HG03457 (cell line): ENCODE results near the gene KLHL3.

Experiments
- ATAC-seq: cut with Tn5 transposase; IDR thresholded peaks from one replicate; pipeline ENCODE4 v1.9.1; 2021; ENCODE audit warnings: moderate number of reproducible peaks; ENCODE audit not compliant: unreplicated experiment

KLHL3 gene

DNA sequence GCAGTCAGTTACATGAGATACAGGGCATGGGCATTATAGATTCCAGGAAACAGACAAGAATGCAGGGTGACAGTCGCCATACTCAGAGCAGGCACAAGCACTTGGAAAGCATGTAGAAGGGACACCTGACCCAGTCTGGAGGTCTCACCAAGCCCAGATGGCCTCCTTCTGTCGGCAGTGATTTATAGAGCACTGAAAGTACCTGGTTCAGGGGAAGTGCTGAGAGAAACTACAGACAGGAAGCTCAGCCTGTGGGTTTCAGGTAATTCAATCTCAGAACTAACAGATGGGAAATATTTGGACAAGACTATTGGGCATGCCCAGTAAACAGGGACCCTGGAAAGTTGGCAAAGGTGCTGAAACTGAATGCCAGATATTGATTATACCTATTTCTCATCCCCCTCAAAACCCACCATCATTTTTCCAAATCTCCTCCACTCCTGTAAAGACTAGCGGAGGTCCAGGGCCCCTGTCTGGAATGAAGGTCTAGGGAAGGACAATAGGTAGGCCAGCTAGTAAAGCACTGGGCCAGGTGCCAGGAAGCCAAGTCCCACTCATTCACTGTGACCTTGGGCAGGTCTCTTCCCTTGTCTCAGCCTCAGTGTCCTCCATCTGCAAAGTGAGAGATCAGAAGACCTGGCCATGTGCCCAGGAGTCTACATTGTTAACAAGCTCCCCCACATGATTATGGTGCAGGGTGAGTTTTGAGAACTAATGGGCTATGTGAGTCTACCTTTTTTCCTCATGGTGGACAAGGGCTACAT, 26.9 kb downstream of the KLHL3 start:
- ATAC-seq, result no peak

GRCh38 chr5:137708062-137708461, 27.8 kb downstream of the KLHL3 start:
- ATAC-seq, result no peak

GRCh38 chr5:137706841-137707240, 29.0 kb downstream of the KLHL3 start:
- no peak for ATAC-seq

- ATAC-seq, result no peak
These were observed 30.8 kb downstream of the KLHL3 start for GRCh38 chr5:137705106-137705505.

- ATAC-seq, result no peak
These were observed 32.3 kb downstream of the KLHL3 start for GRCh38 chr5:137703565-137703964.

DNA sequence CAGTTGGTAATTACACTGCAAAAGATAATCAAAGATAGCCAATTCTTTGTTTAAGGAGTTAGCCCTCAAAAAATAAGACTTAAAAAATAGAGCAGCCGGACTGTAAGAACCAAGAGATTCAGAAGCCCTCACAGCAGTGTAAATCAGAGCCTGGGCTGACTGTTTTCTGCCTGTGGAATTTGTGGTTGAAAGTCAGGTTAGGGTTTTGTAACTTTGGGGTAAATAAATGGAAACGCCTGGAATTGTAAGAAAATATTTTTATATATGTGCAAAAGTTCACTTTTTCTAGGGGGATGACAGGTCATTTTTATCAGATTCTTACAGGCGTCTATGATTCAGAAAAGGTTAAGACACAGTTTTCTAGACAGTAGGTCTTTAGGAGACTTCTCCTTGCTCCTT, 35.6 kb downstream of the KLHL3 start:
- ATAC-seq, result no peak

DNA sequence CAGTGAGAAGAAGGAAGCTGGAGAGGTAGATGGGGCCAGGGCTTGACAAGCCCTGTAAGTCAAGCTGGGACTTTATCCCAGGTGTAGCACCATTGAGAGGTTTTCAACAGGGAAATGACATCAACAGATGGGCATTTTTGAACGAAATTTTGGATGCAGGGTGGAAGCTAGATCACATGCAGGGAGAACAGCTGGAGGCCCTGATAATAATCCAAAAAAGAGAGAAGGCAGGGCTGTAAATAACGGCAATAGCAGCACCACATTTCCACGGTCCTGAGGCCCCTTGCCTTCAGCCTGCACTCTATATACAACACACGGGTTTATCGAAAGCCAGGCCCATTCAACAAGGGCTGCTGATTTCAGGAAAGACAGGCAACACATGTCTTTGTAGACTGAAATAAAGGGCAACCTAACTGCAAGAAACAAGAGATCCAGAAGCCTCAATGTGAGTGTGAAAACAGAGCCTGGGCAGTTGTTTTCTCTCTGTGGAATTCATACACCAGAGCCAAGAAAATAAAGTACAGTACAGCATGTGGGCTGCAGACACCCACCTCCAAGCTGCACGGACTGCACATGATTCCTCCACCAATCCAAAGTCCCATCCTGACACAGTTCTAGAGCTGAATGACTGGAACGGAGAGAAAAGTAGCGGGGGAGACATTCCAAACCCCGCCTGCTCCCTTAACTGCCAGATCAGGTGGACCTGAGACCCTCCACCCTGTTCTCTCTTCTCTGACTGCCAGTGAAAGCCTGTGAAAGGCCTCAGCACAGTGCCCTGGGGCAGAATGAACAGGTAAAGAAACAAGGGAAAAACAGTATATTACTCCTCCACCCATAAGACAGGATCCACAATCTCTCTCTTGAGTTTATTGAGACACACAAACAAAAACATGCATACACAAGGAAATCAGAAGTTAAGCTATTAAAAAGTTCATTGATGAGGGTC, 36.3 kb downstream of the KLHL3 start:
- no peak for ATAC-seq

- ATAC-seq, result no peak
These were observed 39.4 kb downstream of the KLHL3 start for GRCh38 chr5:137696481-137696880.

DNA sequence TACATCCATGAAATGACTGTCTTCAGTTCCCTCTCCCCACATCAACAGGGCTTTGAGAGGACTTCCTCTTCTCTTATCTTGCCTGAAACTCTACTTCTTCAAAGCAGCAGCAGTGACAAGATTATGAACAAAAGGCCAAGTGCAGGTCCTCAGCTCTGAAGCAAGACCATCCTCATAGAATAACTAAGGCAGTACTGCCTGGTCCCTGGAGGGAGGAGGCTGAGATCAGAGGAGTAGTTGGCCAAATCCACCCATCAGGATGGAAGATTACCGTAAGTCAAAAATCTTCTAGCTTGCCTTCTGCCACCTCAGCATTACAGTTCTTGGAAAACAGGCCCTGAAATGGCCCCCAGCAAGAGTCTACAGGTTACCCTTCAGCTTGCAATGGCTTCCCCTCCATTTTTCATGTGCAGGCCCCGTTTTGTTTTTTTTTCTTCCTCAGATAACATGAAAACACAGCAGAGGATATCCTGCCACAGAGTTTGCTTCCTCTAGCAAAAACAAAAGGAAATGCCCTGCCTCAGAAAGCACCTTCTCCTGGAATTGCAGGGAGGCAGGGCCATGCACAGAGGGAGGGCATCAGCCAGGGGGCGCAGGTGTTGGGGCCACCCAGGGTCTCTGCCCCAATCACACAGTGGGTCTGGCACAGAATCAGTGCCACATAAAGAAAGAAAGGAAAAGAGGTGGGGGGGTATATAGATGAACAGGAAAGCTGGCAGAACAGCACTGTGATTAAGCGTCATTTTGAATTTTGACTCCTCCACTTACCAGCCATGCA, 40.0 kb downstream of the KLHL3 start:
- no peak for ATAC-seq

DNA sequence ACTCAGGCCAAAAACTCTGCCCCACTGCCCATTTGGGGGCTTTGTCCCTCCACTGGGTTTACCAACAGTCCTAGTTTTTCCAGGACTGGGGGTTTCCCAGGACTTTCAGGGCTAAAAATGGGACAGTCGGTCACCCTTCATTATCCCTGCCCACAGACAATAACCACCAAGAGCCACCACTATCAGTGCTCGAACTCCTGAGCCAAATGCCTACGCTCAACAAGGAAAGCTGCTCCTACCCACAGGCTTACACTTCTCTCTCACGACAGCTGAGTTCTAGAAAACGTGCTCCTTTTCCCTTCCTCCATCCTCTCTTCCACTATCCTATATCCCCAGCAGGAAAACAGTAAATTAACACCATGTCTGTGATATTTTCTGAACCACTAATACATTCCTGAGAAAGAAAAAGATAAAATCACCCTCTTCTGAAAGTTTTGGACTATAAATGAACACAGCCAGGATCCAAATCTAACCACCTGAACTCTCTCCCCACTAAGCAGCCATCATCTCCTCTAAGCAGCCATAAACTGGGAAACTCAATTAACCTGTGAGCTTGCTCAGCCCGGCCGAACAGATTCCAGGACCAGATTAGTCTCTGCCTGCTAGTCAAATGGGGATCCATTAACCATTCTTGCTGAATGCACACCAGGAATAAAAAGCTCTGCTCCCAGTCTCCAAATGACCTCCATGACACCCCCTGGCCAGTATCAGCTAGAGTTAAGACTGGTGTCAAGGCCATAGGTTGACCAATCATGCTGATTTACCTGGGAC, 41.8 kb downstream of the KLHL3 start:
- ATAC-seq, result no peak

DNA sequence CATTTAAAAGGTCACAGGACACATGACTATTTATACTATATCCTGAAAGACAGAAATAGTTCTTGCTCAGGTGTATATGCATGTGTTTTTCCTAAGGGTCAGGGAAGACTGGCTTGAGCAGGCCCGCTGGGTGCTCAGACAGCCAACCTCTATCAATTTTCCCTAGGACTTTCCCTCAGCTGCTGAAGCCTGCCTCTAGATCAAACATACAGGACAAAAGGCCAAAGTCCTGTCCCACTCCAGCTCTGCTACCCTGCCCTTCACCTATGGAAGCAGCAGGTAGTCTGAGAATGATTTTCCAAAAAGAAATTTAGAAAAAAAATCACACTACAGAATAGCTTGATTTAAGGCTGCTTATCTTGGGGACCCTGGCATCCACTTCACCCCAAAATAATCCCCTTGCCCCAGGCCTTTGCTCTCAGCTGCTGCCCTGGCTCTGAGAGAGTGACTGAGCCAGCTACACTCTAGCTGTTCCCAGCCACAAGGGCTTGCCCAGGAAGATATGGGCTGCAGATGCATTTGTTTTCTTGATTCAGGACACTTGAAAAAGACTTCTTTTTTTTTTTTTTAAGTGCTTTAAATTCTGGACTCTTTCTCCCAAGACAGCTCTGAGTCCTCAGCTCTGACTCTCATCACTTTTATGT, 42.5 kb downstream of the KLHL3 start:
- no peak for ATAC-seq

GRCh38 chr5:137689306-137689705, 46.6 kb downstream of the KLHL3 start:
- no peak for ATAC-seq

DNA sequence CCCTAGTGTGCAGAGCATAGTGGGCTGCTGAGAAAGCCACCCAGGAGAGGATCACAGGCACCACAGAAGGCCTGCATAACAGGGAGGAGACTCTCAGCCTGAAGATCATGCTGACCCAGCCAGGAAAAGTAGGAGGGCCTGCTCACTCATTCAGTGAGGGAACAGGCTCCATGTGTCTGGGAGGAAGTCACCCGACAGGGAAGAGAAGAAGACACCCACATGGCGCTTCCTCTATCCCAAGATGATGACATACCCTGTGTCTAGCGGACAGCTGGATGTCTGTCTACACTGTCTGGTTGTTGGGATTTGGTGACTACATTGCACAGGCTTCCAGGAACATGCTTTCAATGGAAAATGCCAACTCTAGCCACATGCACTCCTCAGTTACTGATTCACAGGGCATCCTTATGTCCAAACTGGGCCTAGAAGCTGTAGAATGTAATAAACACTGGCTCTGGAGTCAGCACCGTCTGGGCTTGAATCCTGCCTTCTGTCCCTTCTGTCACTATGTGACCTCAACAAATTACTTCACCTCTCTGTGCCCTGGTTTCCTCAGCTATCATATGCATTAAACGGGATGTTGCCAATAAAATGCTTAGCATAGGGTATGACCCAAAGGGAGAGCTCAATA, 47.6 kb downstream of the KLHL3 start:
- no peak for ATAC-seq

GRCh38 chr5:137684761-137685160, 51.1 kb downstream of the KLHL3 start:
- no peak for ATAC-seq

DNA sequence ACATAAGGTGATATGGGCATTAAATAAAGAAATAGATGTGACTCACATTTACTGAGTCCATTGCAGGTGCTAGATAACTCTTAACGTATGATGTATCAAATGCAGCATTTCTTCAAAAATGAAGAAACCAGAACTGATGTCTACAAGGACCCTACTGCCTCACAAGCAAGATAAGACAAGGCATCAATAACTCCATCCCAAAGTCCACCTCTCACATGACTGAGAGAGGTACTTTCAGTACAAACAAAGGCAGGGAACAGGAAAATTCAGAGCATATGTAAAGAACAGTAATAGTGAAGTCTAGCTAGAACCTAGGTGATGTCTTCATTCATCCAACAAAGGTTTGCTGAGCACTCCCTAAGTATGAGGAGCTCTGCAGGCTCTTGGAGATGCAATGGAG, 54.7 kb downstream of the KLHL3 start:
- ATAC-seq, result no peak

GRCh38 chr5:137679910-137680309, 56.0 kb downstream of the KLHL3 start:
- ATAC-seq, result no peak

DNA sequence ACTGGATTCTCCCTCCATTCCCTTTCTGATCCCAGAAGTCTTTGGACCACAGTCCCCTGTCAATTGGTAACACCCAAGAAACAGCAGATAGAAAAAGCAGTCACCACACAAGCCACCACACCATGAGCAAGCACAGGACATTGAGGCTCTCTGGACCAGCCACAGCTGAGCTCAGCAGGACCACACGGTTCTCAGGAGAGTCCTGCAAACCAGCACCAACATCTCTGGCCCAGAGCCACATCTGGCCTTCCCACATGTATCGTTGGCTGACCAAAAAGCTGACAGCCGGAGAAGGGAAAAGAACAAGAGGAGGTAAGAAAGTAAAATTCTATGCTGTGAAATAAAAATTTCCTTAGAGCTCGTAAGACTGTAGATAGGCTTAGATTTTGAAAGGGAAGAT, 56.7 kb downstream of the KLHL3 start:
- no peak for ATAC-seq

GRCh38 chr5:137672881-137673280, 63.0 kb downstream of the KLHL3 start:
- ATAC-seq, result no peak

- no peak for ATAC-seq
These were observed 63.9 kb downstream of the KLHL3 start for GRCh38 chr5:137672001-137672400.

DNA sequence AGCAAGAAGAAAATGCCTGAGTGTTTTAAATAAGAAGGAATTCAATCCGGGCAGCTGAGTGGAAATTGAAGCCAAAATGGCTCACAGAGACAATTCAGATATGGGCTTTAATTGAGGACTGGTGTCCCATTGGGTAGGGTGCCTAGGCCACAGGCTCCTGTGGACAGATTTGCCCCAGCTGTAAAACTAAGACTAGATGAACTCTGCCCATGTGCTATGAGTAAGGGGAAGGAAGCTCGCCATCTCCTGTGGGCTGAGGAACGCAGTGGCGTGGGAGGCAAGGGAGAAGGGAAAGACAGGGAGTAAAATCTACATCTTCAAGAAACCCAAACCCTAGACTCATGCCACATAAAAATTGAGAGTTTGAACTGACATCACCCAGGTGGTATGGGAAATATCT, 66.1 kb downstream of the KLHL3 start:
- no peak for ATAC-seq
